SW 1271 (cell line): Measurements from ENCODE around the gene FLOT1.

Source experiments
- DNase-seq, 2 experiments: peaks; one replicate each; lab custom pipeline; 2025; lab: John Stamatoyannopoulos, UW

The FLOT1 gene

GRCh38 chr6:30700340-30700739 is 42.1 kb downstream of the FLOT1 start:
- no peak for DNase-seq

- DNase-seq, result no peak
These were observed 46.1 kb downstream of the FLOT1 start for GRCh38 chr6:30696432-30696831.

- DNase-seq, result no peak
These were observed 51.2 kb downstream of the FLOT1 start for GRCh38 chr6:30691208-30691847.

GRCh38 chr6:30690403-30691207 is 51.9 kb downstream of the FLOT1 start, which contains the start of gene NRM:
Gene NRM, minus strand, starts transcription at chr6:30690984. Its CDS starts 10 bp downstream, at chr6:30690974.
- DNase-seq, result peak; percentile 78 to 89

- no peak for DNase-seq
These were observed 52.5 kb downstream of the FLOT1 start for GRCh38 chr6:30689985-30690384.

GRCh38 chr6:30689022-30689865 is 53.2 kb downstream of the FLOT1 start:
- DNase-seq, result no peak

GRCh38 chr6:30688569-30688968 is 53.9 kb downstream of the FLOT1 start:
- DNase-seq, result no peak

GRCh38 chr6:30687659-30688431 is 54.6 kb downstream of the FLOT1 start:
- DNase-seq, result peak in 1 of 2 experiments; percentile 58

- peak; percentile 85 to 96 for DNase-seq
These were observed 55.4 kb downstream of the FLOT1 start for GRCh38 chr6:30686908-30687658.

- peak in 1 of 2 experiments; percentile 80 for DNase-seq
These were observed 56.2 kb downstream of the FLOT1 start, which contains the start of gene PPP1R18 for GRCh38 chr6:30686009-30686907. Gene PPP1R18, minus strand, starts transcription at chr6:30686645. Its CDS starts 627 bp downstream, at chr6:30686018.

- DNase-seq, result peak; percentile 40 to 42
These were observed 57.1 kb downstream of the FLOT1 start for GRCh38 chr6:30685157-30686008.

GRCh38 chr6:30684386-30685156 is 57.9 kb downstream of the FLOT1 start:
- DNase-seq, result peak in 1 of 2 experiments; percentile 29

- no peak for DNase-seq
These were observed 58.5 kb downstream of the FLOT1 start for GRCh38 chr6:30683980-30684338.

- no peak for DNase-seq
These were observed 59.1 kb downstream of the FLOT1 start for GRCh38 chr6:30683183-30683979.

- peak; percentile 84 to 89 for DNase-seq
These were observed 60.1 kb downstream of the FLOT1 start for GRCh38 chr6:30682143-30683117.

- no peak for DNase-seq
These were observed 60.7 kb downstream of the FLOT1 start for GRCh38 chr6:30681766-30682142.
